GM12878 (cell line): ENCODE measurements around the gene FAM177B. TPM values are rescaled to one million over a fixed set of nuclear protein-coding genes. Genes with fewer than 3 reads are reported as not detected.

Experiments used
- ATAC-seq: fragments of 200-7000 bp; cut with Tn5 transposase; 3 replicates; pipeline ENCODE4 v1.9.1; 2020; ENCODE audit warnings: mild to moderate bottlenecking, moderate library complexity
- BruUV-seq: library from RNA; stranded (reverse); fragments of 400-500 nt; replicated peaks from 2 replicates; lab custom pipeline; 2021; lab: Mats Ljungman, UMichigan
- CTCF ChIA-PET: fragments of 300-600 bp; sonication (Branson Sonifier 250); formaldehyde crosslinking; extraction: SDS; loops from one replicate; lab custom pipeline; 2021; ENCODE audit warnings: inconsistent platforms; lab: Yijun Ruan, JAX
- POLR2A ChIA-PET: fragments of 350-600 bp; formaldehyde crosslinking; extraction: SDS; loops from one replicate; lab custom pipeline; 2021; ENCODE audit warnings: inconsistent platforms; lab: Charles Lee
- RAD21 ChIA-PET: fragments of 300-600 bp; sonication (Branson Sonifier 250); formaldehyde crosslinking; loops from one replicate; lab custom pipeline; 2023; ENCODE audit warnings: antibody characterized with exemption; ENCODE audit not compliant: unreplicated experiment; lab: Charles Lee
- SMC1A ChIA-PET: fragments of 300-600 bp; sonication (Branson Sonifier 250); formaldehyde crosslinking; loops from one replicate; lab custom pipeline; 2023; ENCODE audit not compliant: unreplicated experiment, uncharacterized antibody; lab: Charles Lee
- DNase-seq: peaks from one replicate; pipeline ENCODE4 v3.0.0-alpha.2; 2011; ENCODE audit warnings: low read depth, low spot score
- FAIRE-seq: peaks from 3 replicates; lab custom pipeline; 2011; peaks lifted over from hg19 to GRCh38; lab: Jason Lieb, UNC
- H2AFZ ChIP-seq: 2 replicates; pipeline ENCODE4 v1.6.0; 2011; ENCODE audit warnings: low read depth, low read length, control low read depth; ENCODE audit not compliant: control insufficient read depth
- H3K27ac ChIP-seq: 2 replicates; pipeline ENCODE4 v1.5.1; 2011; ENCODE audit warnings: control low read depth; ENCODE audit not compliant: control insufficient read depth, insufficient read depth
- H3K27me3 ChIP-seq, 2 experiments: replicated peaks in 1 of 2; 2 replicates each; pipeline versions ENCODE4 v1.6.0 to v1.6.1; 2011; ENCODE audit warnings: low read length in 1 of 2; ENCODE audit not compliant: control insufficient read depth in 2 of 2, insufficient read depth in 2 of 2
- H3K36me3 ChIP-seq, 2 experiments: 2 replicates each; pipeline ENCODE4 v1.5.1; 2011; ENCODE audit warnings: low read length in 1 of 2; ENCODE audit not compliant: control insufficient read depth in 2 of 2, insufficient read depth in 2 of 2
- H3K4me1 ChIP-seq: 2 replicates; pipeline ENCODE4 v1.6.1; 2011; ENCODE audit warnings: mild to moderate bottlenecking, low read length, moderate library complexity, mixed read lengths; ENCODE audit not compliant: control insufficient read depth, insufficient read depth
- H3K4me2 ChIP-seq: 2 replicates; pipeline ENCODE4 v1.6.0; 2011; ENCODE audit warnings: control low read depth; ENCODE audit not compliant: control insufficient read depth, insufficient read depth
- H3K4me3 ChIP-seq: fragments of 200-600 bp; sonication (generic); 2 replicates; pipeline ENCODE4 v1.5.1; 2016
- H3K79me2 ChIP-seq: 2 replicates; pipeline ENCODE4 v1.6.0; 2011; ENCODE audit warnings: low read length; ENCODE audit not compliant: control insufficient read depth, insufficient read depth
- H3K9ac ChIP-seq: 2 replicates; pipeline ENCODE4 v1.8.0; 2011; ENCODE audit warnings: low read length, control low read depth, mixed read lengths; ENCODE audit not compliant: control insufficient read depth, insufficient read depth
- H3K9me3 ChIP-seq: replicated peaks from 3 replicates; pipeline ENCODE4 v1.5.1; 2011; ENCODE audit warnings: mild to moderate bottlenecking, low read length; ENCODE audit not compliant: control insufficient read depth, insufficient read depth
- H4K20me1 ChIP-seq: 2 replicates; pipeline ENCODE4 v1.6.0; 2011; ENCODE audit not compliant: control insufficient read depth, insufficient read depth
- ATF7 ChIP-seq: fragments of 450-650 bp; IDR thresholded peaks from 2 replicates; pipeline ENCODE4 v1.6.1; 2016; ENCODE audit warnings: low read depth, mild to moderate bottlenecking
- BMI1 ChIP-seq: fragments of 450-650 bp; IDR thresholded peaks from 2 replicates; pipeline ENCODE4 v1.6.1; 2016; ENCODE audit warnings: mild to moderate bottlenecking, moderate library complexity, borderline replicate concordance
- CBX3 ChIP-seq: fragments of 200-600 bp; sonication (generic); IDR thresholded peaks from 2 replicates; pipeline ENCODE4 v1.6.1; 2016; ENCODE audit warnings: low read depth, borderline replicate concordance
- CHD2 ChIP-seq: IDR thresholded peaks from 2 replicates; pipeline ENCODE4 v1.6.1; 2011; ENCODE audit warnings: low read depth, low read length, improper control_type of control experiment, borderline replicate concordance
- GABPA ChIP-seq: IDR thresholded peaks from 2 replicates; pipeline ENCODE4 v1.6.1; 2014; ENCODE audit warnings: antibody characterized with exemption, low read depth, mild to moderate bottlenecking, inconsistent platforms
- HCFC1 ChIP-seq: fragments of 150-350 bp; IDR thresholded peaks from 2 replicates; pipeline ENCODE4 v1.6.1; 2014; ENCODE audit warnings: low read length
- IKZF1 ChIP-seq: fragments of 450-650 bp; conservative IDR thresholded peaks from 2 replicates; pipeline ENCODE4 v1.6.1; 2017; ENCODE audit warnings: antibody characterized with exemption, mild to moderate bottlenecking
- KLF5 ChIP-seq: fragments of 450-650 bp; IDR thresholded peaks from 2 replicates; pipeline ENCODE4 v1.6.1; 2014; ENCODE audit warnings: mild to moderate bottlenecking; ENCODE audit not compliant: partially characterized antibody
- MXI1 ChIP-seq: fragments of 150-350 bp; IDR thresholded peaks from 2 replicates; pipeline ENCODE4 v1.6.1; 2011; ENCODE audit warnings: low read depth, mild to moderate bottlenecking, inconsistent platforms, low read length, improper control_type of control experiment
- NR2C2 ChIP-seq: IDR thresholded peaks from 2 replicates; pipeline ENCODE4 v1.6.1; 2011; ENCODE audit warnings: borderline replicate concordance, low read depth; ENCODE audit not compliant: control insufficient read depth, insufficient read length
- RAD51 ChIP-seq: fragments of 450-650 bp; IDR thresholded peaks from 2 replicates; pipeline ENCODE4 v1.6.1; 2016; ENCODE audit warnings: moderate library complexity, mild to moderate bottlenecking, inconsistent platforms
- ZBED1 ChIP-seq: IDR thresholded peaks from 2 replicates; pipeline ENCODE4 v1.6.1; 2016; ENCODE audit warnings: borderline replicate concordance
- WGBS: methylation state at CpG from one replicate; pipeline ENCODE4 v1.1.6; 2016; ENCODE audit warnings: low lambda C conversion rate; ENCODE audit not compliant: insufficient replicate concordance, insufficient coverage; ENCODE audit errors: missing lambda C conversion rate; 5-methylcytosine and 5-hydroxymethylcytosine counted together
- in situ Hi-C: fragments of 300-500 bp; cut with MboI; formaldehyde crosslinking; loops from 9 replicates; pipeline ENCODE4 v1.14.3; 2018; ENCODE audit warnings: mixed read lengths
- intact Hi-C: fragments of 100-400 bp; cut with micrococcal nuclease; formaldehyde crosslinking; loops from one replicate; pipeline ENCODE4 v1.14.2; 2022; ENCODE audit not compliant: unreplicated experiment
- polyA plus RNA-seq, 11 experiments: library from polyadenylated mRNA; depleted of rRNA in 4 of 11; unstranded in 6 of 11; stranded (reverse) in 5 of 11; fragments of >200 nt; fragmentation: Nextera tagmentation in 4 of 11; fragmentation: Illumina TruSeq in 1 of 11; extraction: Ambion mirVana in 4 of 11; extraction: Trizol in 1 of 11; gene quantifications; 1 replicate in 1 of 11; 2 replicates in 10 of 11; pipeline versions ENCODE4 v1.2.1 to v1.2.3, GENCODE V29; 2011 to 2016; ENCODE audit warnings: inconsistent platforms in 2 of 11, missing spikeins in 2 of 11, low read depth in 1 of 11
- total RNA-seq, 4 experiments: library from RNA; depleted of rRNA in 3 of 4; stranded (reverse); fragments of >200 nt in 3 of 4; fragmentation: Illumina TruSeq in 1 of 4; extraction: Trizol in 1 of 4; gene quantifications; 2 replicates each; pipeline versions ENCODE4 v1.2.1 to v1.2.3, GENCODE V29; 2013 to 2021
- TF ChIP-seq, protein P1 (sequence below): fragments of 450-650 bp; IDR thresholded peaks from 2 replicates; pipeline ENCODE4 v1.6.1; 2017; ENCODE audit warnings: mild to moderate bottlenecking, moderate library complexity
- TF ChIP-seq, protein P2 (sequence below): IDR thresholded peaks from 2 replicates; pipeline ENCODE4 v1.6.1; 2011; ENCODE audit warnings: borderline replicate concordance, low read depth, mild to moderate bottlenecking, moderate library complexity, low read length; ENCODE audit not compliant: insufficient read depth, poor library complexity, severe bottlenecking
- TF ChIP-seq, protein P3 (sequence below): IDR thresholded peaks from 2 replicates; pipeline ENCODE4 v1.6.1; 2011; ENCODE audit warnings: borderline replicate concordance, low read depth, mild to moderate bottlenecking, moderate library complexity, mixed read lengths, low read length; ENCODE audit not compliant: insufficient read depth; ENCODE audit errors: extremely low read length

Gene FAM177B
- total and polyA plus RNA-seq, 10 of the 15 experiments (the other 5 are each of a cell fraction or from before 2014, with no cell fraction given): 0.06 TPM; not detected in 9

DNA sequence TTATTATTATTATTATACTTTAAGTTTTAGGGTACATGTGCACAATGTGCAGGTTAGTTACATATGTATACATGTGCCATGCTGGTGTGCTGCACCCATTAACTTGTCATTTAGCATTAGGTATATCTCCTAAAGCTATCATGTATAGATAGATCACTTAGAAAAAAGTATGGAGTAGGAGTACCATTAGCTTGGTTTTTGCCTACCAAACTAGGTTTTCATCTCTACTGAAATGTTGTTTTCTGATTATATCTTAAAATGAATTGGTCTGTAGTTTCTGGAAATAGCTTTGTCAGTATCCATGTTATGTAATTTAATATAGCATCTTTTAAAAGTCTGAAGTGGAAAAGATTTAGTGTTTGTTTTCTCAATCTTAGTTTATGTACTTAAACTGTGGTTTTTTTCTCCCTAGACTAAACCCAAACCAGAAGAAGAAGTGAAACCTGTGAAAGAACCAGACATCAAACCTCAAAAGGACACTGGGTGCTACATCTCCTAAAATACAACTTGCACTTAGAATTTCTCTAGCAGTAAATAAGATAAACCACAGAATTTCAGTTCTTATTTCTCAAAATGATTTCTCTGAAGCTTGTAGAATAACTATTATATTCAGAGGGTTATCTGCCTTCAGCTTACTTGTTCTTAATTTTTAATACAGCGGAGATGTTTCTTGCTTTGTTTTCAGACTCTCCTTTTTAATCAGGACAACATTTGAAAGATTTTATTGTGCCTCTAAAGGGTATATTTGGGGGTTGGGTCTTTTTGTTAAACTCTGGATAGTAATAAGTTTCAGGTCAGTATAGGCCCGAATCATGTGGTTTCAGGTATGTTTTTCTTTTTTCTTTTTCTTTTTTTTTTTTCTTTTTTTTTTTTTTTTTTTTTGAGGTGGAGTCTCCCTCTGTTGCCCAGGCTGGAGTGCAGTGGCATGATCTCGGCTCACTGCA lies 4.5 kb upstream of the FAM177B start:
- ATAC-seq (peak; percentile 99), FAIRE-seq (peak; percentile 94), DNase-seq (peak; percentile 77)
- in situ Hi-C loops: loop anchor here (10.0 kb wide), 1 partner anchor 352 kb away; no protein-coding TSS in a partner anchor
- Histone ChIP-seq H3K9ac (no peak overlapping the region), H3K4me2 (peak overlapping the region; percentile 50), H3K9me3 (no peaks in the 10 kb centered on the region), H4K20me1 (no peaks in the 10 kb centered on the region), H3K36me3 (peaks cover 2 to 9% of the 10 kb centered on the region in 2 experiments; a peak in 3 of 4 replicates), H3K4me3 (no peak overlapping the region), H2AFZ (no peak overlapping the region), H3K27me3 (no peaks in the 10 kb centered on the region), H3K4me1 (peaks cover 15% of the 10 kb centered on the region), H3K27ac (peak overlapping the region; percentile 22; the same call in 1 of the 2 replicates), H3K79me2 (no peaks in the 10 kb centered on the region)
- SMC1A ChIA-PET: interaction anchor here (0.6 to 3.0 kb wide), 17 partner anchors 9 to 1220 kb away, joined by 3 to 14 read pairs (median 4); partner anchors contain the start of genes AIDA and BROX
- intact Hi-C loops: loop anchor here (2.0 kb wide), 2 partner anchors 20 to 78 kb away; partner anchors contain the start of genes AIDA and BROX
- RAD21 ChIA-PET: interaction anchor here (0.7 to 1.5 kb wide), 8 partner anchors 19 to 448 kb away, joined by 3 to 12 read pairs (median 4); no protein-coding TSS in a partner anchor
- POLR2A ChIA-PET: interaction anchor here (0.5 to 1.5 kb wide), 3 partner anchors 19 to 227 kb away, joined by 3 to 11 read pairs (median 4); no protein-coding TSS in a partner anchor
- no TSS peak for BruUV-seq
- WGBS: 3% methylated on average over 3 of the region's 3 CpGs
- CTCF ChIA-PET: interaction anchor here (0.7 to 2.3 kb wide), 11 partner anchors 18 to 401 kb away, joined by 3 to 9 read pairs (median 4); partner anchors contain the start of genes AIDA and BROX
- peak; percentile 87 for TF ChIP-seq ZBED1
- no peak for TF ChIP-seq KLF5
- TF ChIP-seq IKZF1: peak; percentile 77
- TF ChIP-seq BMI1: peak; percentile 86
- TF ChIP-seq HCFC1: no peak
- TF ChIP-seq MXI1: no peak
- no peak for TF ChIP-seq CBX3
- TF ChIP-seq GABPA: peak; percentile 40; the same call in 1 of the 2 replicates
- peak; percentile 69 for TF ChIP-seq ATF7
- TF ChIP-seq, protein P1, sequence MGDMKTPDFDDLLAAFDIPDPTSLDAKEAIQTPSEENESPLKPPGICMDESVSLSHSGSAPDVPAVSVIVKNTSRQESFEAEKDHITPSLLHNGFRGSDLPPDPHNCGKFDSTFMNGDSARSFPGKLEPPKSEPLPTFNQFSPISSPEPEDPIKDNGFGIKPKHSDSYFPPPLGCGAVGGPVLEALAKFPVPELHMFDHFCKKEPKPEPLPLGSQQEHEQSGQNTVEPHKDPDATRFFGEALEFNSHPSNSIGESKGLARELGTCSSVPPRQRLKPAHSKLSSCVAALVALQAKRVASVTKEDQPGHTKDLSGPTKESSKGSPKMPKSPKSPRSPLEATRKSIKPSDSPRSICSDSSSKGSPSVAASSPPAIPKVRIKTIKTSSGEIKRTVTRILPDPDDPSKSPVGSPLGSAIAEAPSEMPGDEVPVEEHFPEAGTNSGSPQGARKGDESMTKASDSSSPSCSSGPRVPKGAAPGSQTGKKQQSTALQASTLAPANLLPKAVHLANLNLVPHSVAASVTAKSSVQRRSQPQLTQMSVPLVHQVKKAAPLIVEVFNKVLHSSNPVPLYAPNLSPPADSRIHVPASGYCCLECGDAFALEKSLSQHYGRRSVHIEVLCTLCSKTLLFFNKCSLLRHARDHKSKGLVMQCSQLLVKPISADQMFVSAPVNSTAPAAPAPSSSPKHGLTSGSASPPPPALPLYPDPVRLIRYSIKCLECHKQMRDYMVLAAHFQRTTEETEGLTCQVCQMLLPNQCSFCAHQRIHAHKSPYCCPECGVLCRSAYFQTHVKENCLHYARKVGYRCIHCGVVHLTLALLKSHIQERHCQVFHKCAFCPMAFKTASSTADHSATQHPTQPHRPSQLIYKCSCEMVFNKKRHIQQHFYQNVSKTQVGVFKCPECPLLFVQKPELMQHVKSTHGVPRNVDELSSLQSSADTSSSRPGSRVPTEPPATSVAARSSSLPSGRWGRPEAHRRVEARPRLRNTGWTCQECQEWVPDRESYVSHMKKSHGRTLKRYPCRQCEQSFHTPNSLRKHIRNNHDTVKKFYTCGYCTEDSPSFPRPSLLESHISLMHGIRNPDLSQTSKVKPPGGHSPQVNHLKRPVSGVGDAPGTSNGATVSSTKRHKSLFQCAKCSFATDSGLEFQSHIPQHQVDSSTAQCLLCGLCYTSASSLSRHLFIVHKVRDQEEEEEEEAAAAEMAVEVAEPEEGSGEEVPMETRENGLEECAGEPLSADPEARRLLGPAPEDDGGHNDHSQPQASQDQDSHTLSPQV: no peak
- TF ChIP-seq, protein P2, sequence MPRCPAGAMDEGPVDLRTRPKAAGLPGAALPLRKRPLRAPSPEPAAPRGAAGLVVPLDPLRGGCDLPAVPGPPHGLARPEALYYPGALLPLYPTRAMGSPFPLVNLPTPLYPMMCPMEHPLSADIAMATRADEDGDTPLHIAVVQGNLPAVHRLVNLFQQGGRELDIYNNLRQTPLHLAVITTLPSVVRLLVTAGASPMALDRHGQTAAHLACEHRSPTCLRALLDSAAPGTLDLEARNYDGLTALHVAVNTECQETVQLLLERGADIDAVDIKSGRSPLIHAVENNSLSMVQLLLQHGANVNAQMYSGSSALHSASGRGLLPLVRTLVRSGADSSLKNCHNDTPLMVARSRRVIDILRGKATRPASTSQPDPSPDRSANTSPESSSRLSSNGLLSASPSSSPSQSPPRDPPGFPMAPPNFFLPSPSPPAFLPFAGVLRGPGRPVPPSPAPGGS: peak; percentile 47
- peak; percentile 40; the same call in 1 of the 2 replicates for TF ChIP-seq CHD2
- TF ChIP-seq, protein P3, sequence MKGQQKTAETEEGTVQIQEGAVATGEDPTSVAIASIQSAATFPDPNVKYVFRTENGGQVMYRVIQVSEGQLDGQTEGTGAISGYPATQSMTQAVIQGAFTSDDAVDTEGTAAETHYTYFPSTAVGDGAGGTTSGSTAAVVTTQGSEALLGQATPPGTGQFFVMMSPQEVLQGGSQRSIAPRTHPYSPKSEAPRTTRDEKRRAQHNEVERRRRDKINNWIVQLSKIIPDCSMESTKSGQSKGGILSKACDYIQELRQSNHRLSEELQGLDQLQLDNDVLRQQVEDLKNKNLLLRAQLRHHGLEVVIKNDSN: no peak
- TF ChIP-seq RAD51: peak; percentile 55; the same call in 1 of the 2 replicates
- no peak for TF ChIP-seq NR2C2
